Activated naive CD4-positive, alpha-beta T cell treated with anti-CD3 and anti-CD28 coated beads, Interleukin-2, amount 50 U/mL, for 24 hours (primary cell): ENCODE measurements around the gene CORO7.
"Not testable (repeated sequence)": the region's sequence is repeated elsewhere in the genome, so short reads cannot be mapped to it uniquely, and the experiment has no call there.

Source experiments
- H3K27ac Mint-ChIP-seq: one replicate; pipeline ENCODE4 v1.8.0; 2021; ENCODE audit warnings: mild to moderate bottlenecking, mixed read lengths
- H3K27me3 Mint-ChIP-seq: one replicate; pipeline ENCODE4 v1.8.0; 2021; ENCODE audit warnings: mixed read lengths
- H3K36me3 Mint-ChIP-seq: one replicate; pipeline ENCODE4 v1.8.0; 2021; ENCODE audit warnings: mixed read lengths
- H3K4me1 Mint-ChIP-seq: one replicate; pipeline ENCODE4 v1.8.0; 2021; ENCODE audit warnings: mixed read lengths
- H3K4me3 Mint-ChIP-seq: one replicate; pipeline ENCODE4 v1.8.0; 2021; ENCODE audit warnings: mild to moderate bottlenecking, mixed read lengths
- H3K9me3 Mint-ChIP-seq: one replicate; pipeline ENCODE4 v1.8.0; 2021; ENCODE audit warnings: mixed read lengths

The CORO7 gene

GRCh38 chr16:4410335-4411075 lies 5.9 kb downstream of the CORO7 start:
- Mint-ChIP-seq H3K4me3 (no peak overlapping the region), H3K9me3 (no peaks in the 10 kb centered on the region), H3K4me1 (peaks cover 39% of the 10 kb centered on the region), H3K27me3 (no peaks in the 10 kb centered on the region), H3K36me3 (peaks cover 9% of the 10 kb centered on the region), H3K27ac (no peak overlapping the region)

GRCh38 chr16:4409081-4409932 lies 7.1 kb downstream of the CORO7 start:
- H3K27ac Mint-ChIP-seq, result no peak overlapping the region
- H3K36me3 Mint-ChIP-seq, result peaks cover 12% of the 10 kb centered on the region
- H3K4me3 Mint-ChIP-seq, result no peak overlapping the region

GRCh38 chr16:4408323-4408690 lies 8.1 kb downstream of the CORO7 start:
- Mint-ChIP-seq H3K27ac (no peak overlapping the region), H3K4me3 (no peak overlapping the region), H3K9me3 (no peaks in the 10 kb centered on the region), H3K27me3 (no peaks in the 10 kb centered on the region), H3K4me1 (peaks cover 20% of the 10 kb centered on the region), H3K36me3 (peaks cover 12% of the 10 kb centered on the region)

More at GRCh38 chr16:4409081-4409932, 7.1 kb downstream of the CORO7 start:
- H3K27me3 Mint-ChIP-seq, result no peaks in the 10 kb centered on the region
- no peaks in the 10 kb centered on the region for H3K9me3 Mint-ChIP-seq
- peaks cover 27% of the 10 kb centered on the region for H3K4me1 Mint-ChIP-seq

- Mint-ChIP-seq H3K9me3 (no peaks in the 10 kb centered on the region), H3K4me1 (peaks cover 15% of the 10 kb centered on the region), H3K36me3 (peaks cover 12% of the 10 kb centered on the region), H3K4me3 (no peak overlapping the region), H3K27me3 (no peaks in the 10 kb centered on the region), H3K27ac (no peak overlapping the region)
Measured at GRCh38 chr16:4407543-4408322, 8.7 kb downstream of the CORO7 start.

GRCh38 chr16:4404967-4405696 lies 11.3 kb downstream of the CORO7 start:
- Mint-ChIP-seq H3K9me3 (no peaks in the 10 kb centered on the region), H3K27me3 (no peaks in the 10 kb centered on the region), H3K36me3 (peaks cover 7% of the 10 kb centered on the region), H3K4me3 (no peak overlapping the region), H3K4me1 (peaks cover 7% of the 10 kb centered on the region), H3K27ac (peak overlapping the region; percentile 18)

- H3K9me3 Mint-ChIP-seq, result no peaks in the 10 kb centered on the region
- peak overlapping the region; percentile 18 for H3K27ac Mint-ChIP-seq
- H3K27me3 Mint-ChIP-seq, result no peaks in the 10 kb centered on the region
- no peak overlapping the region for H3K4me3 Mint-ChIP-seq
- H3K36me3 Mint-ChIP-seq, result peaks cover 7% of the 10 kb centered on the region
- peaks cover 10% of the 10 kb centered on the region for H3K4me1 Mint-ChIP-seq
Measured at GRCh38 chr16:4404247-4404966, 12.0 kb downstream of the CORO7 start.

- peaks cover 10% of the 10 kb centered on the region for H3K4me1 Mint-ChIP-seq
- no peaks in the 10 kb centered on the region for H3K27me3 Mint-ChIP-seq
- H3K27ac Mint-ChIP-seq, result no peak overlapping the region
- no peak overlapping the region for H3K4me3 Mint-ChIP-seq
- H3K36me3 Mint-ChIP-seq, result peaks cover 7% of the 10 kb centered on the region
- H3K9me3 Mint-ChIP-seq, result no peaks in the 10 kb centered on the region
Measured at GRCh38 chr16:4403133-4403949, 13.1 kb downstream of the CORO7 start.

GRCh38 chr16:4402439-4403132 lies 13.8 kb downstream of the CORO7 start:
- peaks cover 10% of the 10 kb centered on the region for H3K4me1 Mint-ChIP-seq
- no peak overlapping the region for H3K27ac Mint-ChIP-seq
- peaks cover 7% of the 10 kb centered on the region for H3K36me3 Mint-ChIP-seq
- no peaks in the 10 kb centered on the region for H3K9me3 Mint-ChIP-seq
- H3K4me3 Mint-ChIP-seq, result no peak overlapping the region
- no peaks in the 10 kb centered on the region for H3K27me3 Mint-ChIP-seq

GRCh38 chr16:4401510-4401909 lies 14.9 kb downstream of the CORO7 start:
- Mint-ChIP-seq H3K4me1 (peaks cover 10% of the 10 kb centered on the region), H3K36me3 (peaks cover 7% of the 10 kb centered on the region), H3K27me3 (no peaks in the 10 kb centered on the region), H3K27ac (no peak overlapping the region), H3K9me3 (no peaks in the 10 kb centered on the region), H3K4me3 (no peak overlapping the region)

GRCh38 chr16:4401094-4401501 lies 15.3 kb downstream of the CORO7 start:
- Mint-ChIP-seq H3K4me3 (no peak overlapping the region), H3K27ac (no peak overlapping the region), H3K36me3 (peaks cover 7% of the 10 kb centered on the region), H3K27me3 (no peaks in the 10 kb centered on the region), H3K9me3 (no peaks in the 10 kb centered on the region), H3K4me1 (peaks cover 10% of the 10 kb centered on the region)

- Mint-ChIP-seq H3K4me1 (peaks cover 14% of the 10 kb centered on the region), H3K4me3 (no peak overlapping the region), H3K9me3 (no peaks in the 10 kb centered on the region), H3K27ac (no peak overlapping the region), H3K36me3 (peaks cover 5% of the 10 kb centered on the region), H3K27me3 (no peaks in the 10 kb centered on the region)
Measured at GRCh38 chr16:4399001-4399730, 17.2 kb downstream of the CORO7 start.

GRCh38 chr16:4395055-4395726 lies 21.2 kb downstream of the CORO7 start:
- Mint-ChIP-seq H3K4me3 (no peak overlapping the region), H3K4me1 (peaks cover 8% of the 10 kb centered on the region), H3K9me3 (no peaks in the 10 kb centered on the region), H3K36me3 (peaks cover 3% of the 10 kb centered on the region), H3K27me3 (no peaks in the 10 kb centered on the region), H3K27ac (peak overlapping the region; percentile 11)

- H3K36me3 Mint-ChIP-seq, H3K4me1 Mint-ChIP-seq, H3K9me3 Mint-ChIP-seq, H3K27ac Mint-ChIP-seq, H3K4me3 Mint-ChIP-seq, H3K27me3 Mint-ChIP-seq: not testable (repeated sequence)
Measured at GRCh38 chr16:4393850-4394249, 22.5 kb downstream of the CORO7 start.
